ENCODE measurements around the gene GRWD1.

Gene GRWD1

GRCh38 chr19:48469934-48470680 lies 24.3 kb downstream of the GRWD1 start:
- H3K4me3 ChIP-seq (ENCODE audit: insufficient read depth, low read depth, low read length): peak overlapping the region; percentile 75
- peaks cover 11% of the 10 kb centered on the region for H3K4me1 ChIP-seq (ENCODE audit: control insufficient read depth, insufficient read depth, low read length)
- H3K36me3 ChIP-seq (ENCODE audit: control insufficient read depth, insufficient read depth, low read length): peaks cover 38% of the 10 kb centered on the region
- H3K9me3 ChIP-seq (ENCODE audit: control insufficient read depth, low read length): no peaks in the 10 kb centered on the region
- H3K27ac ChIP-seq (ENCODE audit: insufficient read depth, low read depth, low read length, poor library complexity, severe bottlenecking): no peak overlapping the region
- H3K27me3 ChIP-seq (ENCODE audit: control insufficient read depth, insufficient read depth, low read length, poor library complexity, severe bottlenecking): no peaks in the 10 kb centered on the region
- WGBS, 2 experiments: 72 to 75% methylated on average over 20 of the region's 20 CpGs

DNA sequence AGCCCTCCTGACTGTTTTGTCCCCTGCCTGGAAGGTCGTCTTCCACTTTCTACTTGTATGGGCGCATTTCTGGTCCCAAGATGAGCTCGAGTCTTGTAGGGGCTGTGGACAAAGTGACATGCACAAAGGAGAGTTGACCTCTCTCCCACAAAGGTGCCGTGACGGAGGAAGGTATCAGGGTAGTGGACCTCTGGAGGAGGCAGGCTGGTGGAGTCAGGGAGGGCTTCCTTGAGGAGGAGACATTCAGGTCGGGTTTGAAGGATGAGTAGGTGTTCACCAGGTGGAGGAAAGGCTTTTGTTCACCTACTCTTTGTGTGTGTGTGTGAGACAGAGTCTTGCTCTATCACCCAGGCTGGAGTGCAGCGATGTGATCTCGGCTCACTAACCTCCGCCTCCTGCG lies 25.1 kb downstream of the GRWD1 start:
- WGBS, 2 experiments: 93 to 95% methylated on average over 10 of the region's 10 CpGs
- no peak overlapping the region for H3K27ac ChIP-seq (ENCODE audit: insufficient read depth, low read depth, low read length, poor library complexity, severe bottlenecking)
- no peak overlapping the region for H3K4me3 ChIP-seq (ENCODE audit: insufficient read depth, low read depth, low read length)
- peaks cover 45% of the 10 kb centered on the region for H3K36me3 ChIP-seq (ENCODE audit: control insufficient read depth, insufficient read depth, low read length)
- H3K27me3 ChIP-seq (ENCODE audit: control insufficient read depth, insufficient read depth, low read length, poor library complexity, severe bottlenecking): no peaks in the 10 kb centered on the region
- H3K9me3 ChIP-seq (ENCODE audit: control insufficient read depth, low read length): no peaks in the 10 kb centered on the region
- H3K4me1 ChIP-seq (ENCODE audit: control insufficient read depth, insufficient read depth, low read length): peaks cover 11% of the 10 kb centered on the region

GRCh38 chr19:48471836-48472235 lies 26.1 kb downstream of the GRWD1 start:
- Histone ChIP-seq H3K9me3 (ENCODE audit: control insufficient read depth, low read length) (no peaks in the 10 kb centered on the region), H3K4me3 (ENCODE audit: insufficient read depth, low read depth, low read length) (no peak overlapping the region), H3K27me3 (ENCODE audit: control insufficient read depth, insufficient read depth, low read length, poor library complexity, severe bottlenecking) (no peaks in the 10 kb centered on the region), H3K4me1 (ENCODE audit: control insufficient read depth, insufficient read depth, low read length) (peaks cover 11% of the 10 kb centered on the region), H3K36me3 (ENCODE audit: control insufficient read depth, insufficient read depth, low read length) (peaks cover 53% of the 10 kb centered on the region), H3K27ac (ENCODE audit: insufficient read depth, low read depth, low read length, poor library complexity, severe bottlenecking) (no peak overlapping the region)
- 94 to 95% methylated on average over 4 of the region's 4 CpGs for WGBS, 2 experiments

DNA sequence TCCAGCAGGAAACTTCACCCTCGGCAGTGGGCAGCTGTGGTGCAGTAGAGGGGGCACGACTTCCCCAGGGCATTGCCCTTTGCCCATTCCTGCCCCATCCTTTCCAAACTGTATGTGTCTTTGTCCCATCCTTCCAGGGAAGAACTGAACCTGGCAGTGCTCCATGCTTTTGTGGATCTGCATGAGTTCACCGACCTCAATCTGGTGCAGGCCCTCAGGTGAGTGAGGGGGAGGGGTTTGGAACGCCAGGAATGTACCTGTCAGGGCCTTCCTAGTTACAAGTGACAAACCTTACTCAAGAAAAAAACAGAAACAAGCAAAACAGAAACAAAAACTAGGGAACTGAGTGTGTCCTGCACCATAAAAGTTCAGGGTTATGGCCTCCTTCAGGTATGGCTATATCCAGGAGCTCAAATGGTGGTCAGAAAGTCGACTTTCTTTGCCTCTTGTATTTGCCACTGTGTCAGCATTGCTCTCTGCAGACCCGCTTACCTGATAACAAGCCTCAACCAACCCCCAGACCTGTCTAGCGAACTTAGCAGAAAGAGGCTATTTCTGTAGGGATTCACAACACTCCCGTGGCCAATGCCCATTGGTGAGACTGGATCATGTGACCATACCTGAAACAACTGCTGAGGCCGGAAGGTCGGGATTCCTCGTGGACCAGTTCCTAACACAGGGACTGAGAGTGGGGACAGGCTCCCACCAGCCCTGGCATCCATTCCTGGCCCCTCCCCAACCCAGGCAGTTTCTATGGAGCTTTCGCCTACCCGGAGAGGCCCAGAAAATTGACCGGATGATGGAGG lies 27.6 kb downstream of the GRWD1 start:
- Histone ChIP-seq H3K27me3 (ENCODE audit: control insufficient read depth, insufficient read depth, low read length, poor library complexity, severe bottlenecking) (no peaks in the 10 kb centered on the region), H3K4me3 (ENCODE audit: insufficient read depth, low read depth, low read length) (no peak overlapping the region), H3K27ac (ENCODE audit: insufficient read depth, low read depth, low read length, poor library complexity, severe bottlenecking) (no peak overlapping the region), H3K4me1 (ENCODE audit: control insufficient read depth, insufficient read depth, low read length) (peaks cover 2% of the 10 kb centered on the region), H3K9me3 (ENCODE audit: control insufficient read depth, low read length) (no peaks in the 10 kb centered on the region), H3K36me3 (ENCODE audit: control insufficient read depth, insufficient read depth, low read length) (peaks cover 63% of the 10 kb centered on the region)
- WGBS, 2 experiments: 94 to 95% methylated on average over 13 to 14 of the region's 14 CpGs

DNA sequence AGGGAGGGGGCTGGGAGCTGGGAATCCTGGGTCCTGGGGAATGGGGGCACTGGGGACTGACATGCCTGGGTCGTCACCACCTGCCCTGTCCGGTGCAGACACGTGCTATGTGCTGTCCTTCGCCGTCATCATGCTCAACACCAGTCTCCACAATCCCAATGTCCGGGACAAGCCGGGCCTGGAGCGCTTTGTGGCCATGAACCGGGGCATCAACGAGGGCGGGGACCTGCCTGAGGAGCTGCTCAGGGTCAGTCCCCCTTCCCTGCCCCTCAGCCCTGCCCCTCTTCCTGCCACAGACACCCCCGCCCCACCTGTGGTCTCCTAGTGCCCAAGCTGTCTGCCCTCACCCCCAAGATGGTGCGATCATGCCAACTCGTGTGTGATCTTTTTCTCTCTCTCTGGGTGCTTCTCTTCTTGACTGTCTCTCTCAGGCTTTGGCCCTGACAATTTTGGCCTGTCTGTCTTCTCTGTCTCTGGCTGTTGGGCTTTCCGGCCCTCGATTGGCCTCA lies 28.4 kb downstream of the GRWD1 start:
- Histone ChIP-seq H3K4me3 (ENCODE audit: insufficient read depth, low read depth, low read length) (no peak overlapping the region), H3K27me3 (ENCODE audit: control insufficient read depth, insufficient read depth, low read length, poor library complexity, severe bottlenecking) (no peaks in the 10 kb centered on the region), H3K4me1 (ENCODE audit: control insufficient read depth, insufficient read depth, low read length) (peaks cover 2% of the 10 kb centered on the region), H3K27ac (ENCODE audit: insufficient read depth, low read depth, low read length, poor library complexity, severe bottlenecking) (no peak overlapping the region), H3K36me3 (ENCODE audit: control insufficient read depth, insufficient read depth, low read length) (peaks cover 64% of the 10 kb centered on the region), H3K9me3 (ENCODE audit: control insufficient read depth, low read length) (no peaks in the 10 kb centered on the region)
- 95 to 96% methylated on average over 16 of the region's 16 CpGs for WGBS, 2 experiments

- no peak overlapping the region for H3K27ac ChIP-seq (ENCODE audit: insufficient read depth, low read depth, low read length, poor library complexity, severe bottlenecking)
- no peaks in the 10 kb centered on the region for H3K9me3 ChIP-seq (ENCODE audit: control insufficient read depth, low read length)
- peaks cover 71% of the 10 kb centered on the region for H3K36me3 ChIP-seq (ENCODE audit: control insufficient read depth, insufficient read depth, low read length)
- 96% methylated on average over 17 of the region's 17 CpGs for WGBS, 2 experiments
- H3K27me3 ChIP-seq (ENCODE audit: control insufficient read depth, insufficient read depth, low read length, poor library complexity, severe bottlenecking): no peaks in the 10 kb centered on the region
- no peak overlapping the region for H3K4me3 ChIP-seq (ENCODE audit: insufficient read depth, low read depth, low read length)
- H3K4me1 ChIP-seq (ENCODE audit: control insufficient read depth, insufficient read depth, low read length): no peaks in the 10 kb centered on the region
Observed at GRCh38 chr19:48475369-48476068, 29.7 kb downstream of the GRWD1 start.

GRCh38 chr19:48476176-48476575 lies 30.4 kb downstream of the GRWD1 start:
- H3K27ac ChIP-seq (ENCODE audit: insufficient read depth, low read depth, low read length, poor library complexity, severe bottlenecking): no peak overlapping the region

DNA sequence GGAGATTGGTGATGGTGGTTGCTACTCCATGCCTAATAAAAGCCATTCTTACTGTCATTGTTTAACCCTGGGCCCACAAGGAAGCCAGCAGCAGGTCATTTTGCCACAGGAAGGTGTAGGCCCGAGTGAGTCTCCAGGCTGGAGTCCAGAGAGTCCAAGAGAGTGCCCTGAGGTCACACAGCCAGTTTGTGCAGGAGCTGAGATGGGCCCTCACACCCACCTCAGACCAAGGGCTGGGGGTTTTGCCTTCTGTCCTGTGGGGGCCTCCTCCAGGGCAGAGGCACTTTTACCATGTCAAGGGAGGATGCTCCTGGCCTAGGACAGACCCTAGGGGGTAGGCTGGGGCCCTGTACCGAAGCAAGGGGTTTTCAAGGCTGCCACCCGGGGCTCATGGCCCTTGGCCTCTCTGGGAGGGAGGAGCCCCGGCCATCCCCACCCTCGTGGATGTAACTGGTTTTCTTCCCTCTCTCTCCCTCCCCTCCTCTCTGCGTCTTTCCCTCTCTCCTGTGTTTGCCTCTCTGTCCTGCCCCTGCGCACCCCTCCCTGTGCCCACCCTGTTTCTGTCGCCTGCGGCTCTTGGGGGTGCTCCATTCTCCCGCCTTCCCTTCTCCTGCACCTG lies 31.4 kb downstream of the GRWD1 start:
- Histone ChIP-seq H3K4me1 (ENCODE audit: control insufficient read depth, insufficient read depth, low read length) (no peaks in the 10 kb centered on the region), H3K27me3 (ENCODE audit: control insufficient read depth, insufficient read depth, low read length, poor library complexity, severe bottlenecking) (no peaks in the 10 kb centered on the region), H3K27ac (ENCODE audit: insufficient read depth, low read depth, low read length, poor library complexity, severe bottlenecking) (no peak overlapping the region), H3K4me3 (ENCODE audit: insufficient read depth, low read depth, low read length) (no peak overlapping the region), H3K9me3 (ENCODE audit: control insufficient read depth, low read length) (no peaks in the 10 kb centered on the region), H3K36me3 (ENCODE audit: control insufficient read depth, insufficient read depth, low read length) (peaks cover 61% of the 10 kb centered on the region)
- 87 to 90% methylated on average over 10 of the region's 10 CpGs for WGBS, 2 experiments

More at GRCh38 chr19:48476176-48476575, 30.4 kb downstream of the GRWD1 start:
- Histone ChIP-seq H3K9me3 (ENCODE audit: control insufficient read depth, low read length) (no peaks in the 10 kb centered on the region), H3K4me1 (ENCODE audit: control insufficient read depth, insufficient read depth, low read length) (no peaks in the 10 kb centered on the region), H3K27me3 (ENCODE audit: control insufficient read depth, insufficient read depth, low read length, poor library complexity, severe bottlenecking) (no peaks in the 10 kb centered on the region), H3K36me3 (ENCODE audit: control insufficient read depth, insufficient read depth, low read length) (peaks cover 66% of the 10 kb centered on the region), H3K4me3 (ENCODE audit: insufficient read depth, low read depth, low read length) (no peak overlapping the region)
- 94 to 96% methylated on average over 9 of the region's 9 CpGs for WGBS, 2 experiments

- peaks cover 58% of the 10 kb centered on the region for H3K36me3 ChIP-seq (ENCODE audit: control insufficient read depth, insufficient read depth, low read length)
- H3K27ac ChIP-seq (ENCODE audit: insufficient read depth, low read depth, low read length, poor library complexity, severe bottlenecking): no peak overlapping the region
- H3K27me3 ChIP-seq (ENCODE audit: control insufficient read depth, insufficient read depth, low read length, poor library complexity, severe bottlenecking): no peaks in the 10 kb centered on the region
- 93% methylated on average over 22 of the region's 22 CpGs for WGBS, 2 experiments
- H3K4me3 ChIP-seq (ENCODE audit: insufficient read depth, low read depth, low read length): no peak overlapping the region
- H3K9me3 ChIP-seq (ENCODE audit: control insufficient read depth, low read length): no peaks in the 10 kb centered on the region
- no peaks in the 10 kb centered on the region for H3K4me1 ChIP-seq (ENCODE audit: control insufficient read depth, insufficient read depth, low read length)
Observed at GRCh38 chr19:48477698-48478338, 32.0 kb downstream of the GRWD1 start.
